Activated T-cell treated with anti-CD3 and anti-CD28 coated beads, Interleukin-2, amount 50 U/mL, for 24 hours (primary cell): ENCODE measurements around the gene SON.
"Not testable (repeated sequence)": the region's sequence is repeated elsewhere in the genome, so short reads cannot be mapped to it uniquely, and the experiment has no call there.

Source experiments
- DNase-seq: peaks from one replicate; pipeline ENCODE4 v3.0.0-alpha.2; 2020
- H3K27ac Mint-ChIP-seq: 2 replicates; pipeline ENCODE4 v1.8.0; 2020; ENCODE audit warnings: mild to moderate bottlenecking, mixed read lengths
- H3K27me3 Mint-ChIP-seq: 2 replicates; pipeline ENCODE4 v1.8.0; 2020; ENCODE audit warnings: mixed read lengths
- H3K36me3 Mint-ChIP-seq: 2 replicates; pipeline ENCODE4 v1.8.0; 2020; ENCODE audit warnings: low read depth, mixed read lengths
- H3K4me1 Mint-ChIP-seq: 2 replicates; pipeline ENCODE4 v1.8.0; 2020; ENCODE audit warnings: low read depth, mixed read lengths
- H3K4me3 Mint-ChIP-seq: 2 replicates; pipeline ENCODE4 v1.8.0; 2020; ENCODE audit warnings: mild to moderate bottlenecking, moderate library complexity, mixed read lengths
- H3K9me3 Mint-ChIP-seq: 2 replicates; pipeline ENCODE4 v1.8.0; 2020; ENCODE audit warnings: mixed read lengths

The SON gene

GRCh38 chr21:33578959-33579542 is 36.2 kb downstream of the SON start:
- H3K27me3 Mint-ChIP-seq: no peaks in the 10 kb centered on the region
- H3K27ac Mint-ChIP-seq: peak overlapping the region; percentile 82
- no peak for DNase-seq
- peaks cover 83% of the 10 kb centered on the region for H3K36me3 Mint-ChIP-seq
- no peaks in the 10 kb centered on the region for H3K9me3 Mint-ChIP-seq
- H3K4me3 Mint-ChIP-seq: no peak overlapping the region
- H3K4me1 Mint-ChIP-seq: peaks cover 16% of the 10 kb centered on the region

DNA sequence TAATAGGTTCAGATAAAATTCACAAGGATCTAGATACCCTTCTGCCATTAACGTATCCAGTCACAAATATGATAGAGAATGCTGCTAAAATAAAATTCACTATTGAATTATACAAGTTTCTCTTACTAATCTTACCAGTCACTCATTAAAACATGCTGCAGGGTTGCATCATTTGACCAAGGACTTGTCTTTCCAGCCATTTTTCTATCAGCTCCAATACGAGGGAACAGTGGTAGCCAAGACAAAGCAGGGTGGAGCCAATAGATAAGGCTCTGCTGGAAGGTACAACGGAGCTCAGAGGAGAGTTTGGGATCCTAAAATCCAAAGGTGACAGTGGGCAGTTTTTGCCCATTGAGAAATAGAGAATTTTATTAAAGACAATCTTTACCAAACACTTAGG is 41.6 kb downstream of the SON start:
- Mint-ChIP-seq H3K36me3 (peaks cover 72% of the 10 kb centered on the region), H3K9me3 (no peaks in the 10 kb centered on the region), H3K27me3 (no peaks in the 10 kb centered on the region), H3K4me3 (no peak overlapping the region), H3K27ac (no peak overlapping the region), H3K4me1 (peaks cover 25% of the 10 kb centered on the region)
- no peak for DNase-seq

- Mint-ChIP-seq H3K27me3 (no peaks in the 10 kb centered on the region), H3K4me3 (peak overlapping the region; percentile 92), H3K36me3 (peaks cover 54% of the 10 kb centered on the region), H3K4me1 (peaks cover 24% of the 10 kb centered on the region), H3K9me3 (no peaks in the 10 kb centered on the region), H3K27ac (peak overlapping the region; percentile 19)
- DNase-seq: no peak
Observed at GRCh38 chr21:33586927-33587326, 44.1 kb downstream of the SON start.

- H3K27me3 Mint-ChIP-seq: no peaks in the 10 kb centered on the region
- H3K9me3 Mint-ChIP-seq: no peaks in the 10 kb centered on the region
- H3K36me3 Mint-ChIP-seq: peaks cover 44% of the 10 kb centered on the region
- H3K4me1 Mint-ChIP-seq: peaks cover 24% of the 10 kb centered on the region
- peak overlapping the region; percentile 85 for H3K27ac Mint-ChIP-seq
- H3K4me3 Mint-ChIP-seq: peak overlapping the region; percentile 92
- no peak for DNase-seq
Observed at GRCh38 chr21:33587792-33588484, 45.1 kb downstream of the SON start.

DNA sequence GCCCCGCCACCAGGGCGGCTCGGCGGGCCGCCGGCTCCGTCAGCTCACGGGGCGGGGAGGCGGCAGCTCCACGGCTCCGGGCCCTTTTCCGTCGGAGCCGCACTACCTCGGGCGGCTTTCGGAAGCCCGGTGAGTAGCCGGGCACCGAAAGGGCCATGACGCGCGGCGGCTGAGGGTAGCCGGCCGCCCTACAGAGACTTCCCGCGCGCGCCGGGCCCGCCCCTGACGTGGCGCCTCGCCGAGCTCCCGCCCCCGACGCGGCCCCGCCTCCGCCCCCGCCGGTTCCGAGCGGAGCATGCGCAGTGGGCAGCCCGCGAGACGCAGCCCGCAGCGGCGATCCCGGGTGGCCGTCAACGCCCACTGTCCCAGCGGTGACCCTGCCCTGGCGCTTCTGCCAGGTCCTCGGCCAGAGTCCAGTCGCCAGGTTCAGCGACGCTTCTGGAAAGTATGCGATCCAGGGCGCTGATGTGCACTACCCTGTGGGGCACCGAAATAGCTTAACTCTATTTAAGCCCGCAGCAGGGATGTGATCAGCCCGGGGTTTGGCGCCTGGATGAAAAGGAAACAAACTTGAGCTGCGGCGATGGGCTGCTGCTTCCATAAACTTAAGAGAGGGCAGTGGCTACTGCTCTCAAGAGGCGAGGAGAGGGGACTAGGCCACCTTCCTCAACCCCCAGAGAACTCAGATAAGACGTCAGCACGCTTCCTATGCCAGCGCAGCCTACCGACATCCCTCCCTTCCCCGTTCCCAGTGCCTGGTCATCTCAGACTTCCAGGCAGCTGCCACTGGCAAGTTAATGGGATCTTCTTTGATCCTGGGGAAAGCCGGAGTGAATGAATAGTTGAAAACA is 45.9 kb downstream of the SON start, which contains the start of gene DONSON:
TSS of gene DONSON (minus strand) at position 200 of the 851 bp plus-strand sequence. CDS start at position 157, 43 bp downstream.
- H3K36me3 Mint-ChIP-seq: peaks cover 42% of the 10 kb centered on the region
- H3K9me3 Mint-ChIP-seq: no peaks in the 10 kb centered on the region
- peak; percentile 94 for DNase-seq
- no peaks in the 10 kb centered on the region for H3K27me3 Mint-ChIP-seq
- peak within 1 kb of the TSS; percentile 89 for H3K27ac Mint-ChIP-seq
- peaks cover 24% of the 10 kb centered on the region for H3K4me1 Mint-ChIP-seq
- H3K4me3 Mint-ChIP-seq: peak within 1 kb of the TSS; percentile 92

- Mint-ChIP-seq H3K27ac (no peak overlapping the region), H3K36me3 (peaks cover 59% of the 10 kb centered on the region), H3K4me1 (no peaks in the 10 kb centered on the region), H3K4me3 (no peak overlapping the region), H3K9me3 (no peaks in the 10 kb centered on the region), H3K27me3 (no peaks in the 10 kb centered on the region)
- no peak for DNase-seq
Observed at GRCh38 chr21:33598051-33598450, 55.2 kb downstream of the SON start.

DNA sequence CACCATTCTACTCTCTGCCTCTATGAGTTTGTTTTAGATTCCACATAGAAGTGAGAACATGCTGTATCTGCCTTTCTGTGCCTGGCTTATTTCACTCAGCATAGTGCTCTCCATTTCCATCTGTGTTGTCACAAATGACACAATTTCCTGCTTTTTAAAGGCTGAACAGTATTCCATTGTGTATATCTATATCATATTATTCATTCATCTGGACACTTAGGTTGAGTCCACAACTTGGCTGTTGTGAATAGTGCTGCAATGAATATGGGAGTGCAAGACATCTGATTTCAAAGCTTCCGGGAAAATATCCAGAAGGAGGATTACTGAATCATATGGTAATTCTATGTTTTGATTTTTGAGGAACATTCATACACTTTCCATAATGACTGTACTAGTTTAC is 65.7 kb downstream of the SON start:
- H3K36me3 Mint-ChIP-seq: peaks cover 37% of the 10 kb centered on the region
- DNase-seq: no peak
- no peaks in the 10 kb centered on the region for H3K27me3 Mint-ChIP-seq
- no peaks in the 10 kb centered on the region for H3K9me3 Mint-ChIP-seq
- H3K4me3 Mint-ChIP-seq: no peak overlapping the region
- H3K27ac Mint-ChIP-seq: peak overlapping the region; percentile 18
- peaks cover 3% of the 10 kb centered on the region for H3K4me1 Mint-ChIP-seq

DNA sequence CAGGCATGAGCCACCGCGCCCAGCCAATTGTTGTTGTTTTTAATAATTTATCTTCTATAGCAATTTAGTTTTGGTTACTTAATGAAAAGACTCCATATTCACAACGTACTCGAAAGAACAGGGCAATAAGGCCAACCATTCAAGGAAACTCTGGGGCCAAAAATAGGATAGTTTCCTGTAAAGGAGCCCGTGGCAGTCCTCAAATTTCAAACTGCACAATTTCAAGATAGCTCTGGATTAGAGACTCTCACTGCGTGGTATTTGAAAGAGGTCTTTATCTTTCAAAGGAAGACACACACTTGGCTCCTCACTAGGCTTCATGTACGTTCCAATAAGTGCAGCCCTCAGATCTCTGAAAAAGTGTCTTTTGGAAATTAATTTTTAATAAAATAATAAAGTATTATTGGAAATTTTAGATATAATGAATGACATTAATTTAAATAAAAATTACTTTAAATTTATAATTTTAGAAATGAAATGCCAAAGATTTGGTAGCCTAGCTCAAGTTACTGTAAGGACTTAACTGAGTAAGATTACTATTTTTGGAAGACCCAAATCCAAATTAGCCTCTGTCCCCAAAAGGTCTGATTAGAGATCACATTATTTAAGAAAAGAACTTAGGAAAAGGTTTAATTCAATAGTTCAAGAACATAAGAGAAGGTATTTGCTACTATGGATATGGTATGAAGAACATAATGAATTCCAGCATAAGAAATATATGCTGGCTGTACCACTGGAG is 68.3 kb downstream of the SON start:
- peaks cover 41% of the 10 kb centered on the region for H3K36me3 Mint-ChIP-seq
- H3K4me1 Mint-ChIP-seq: no peaks in the 10 kb centered on the region
- DNase-seq: no peak
- no peaks in the 10 kb centered on the region for H3K9me3 Mint-ChIP-seq
- H3K27me3 Mint-ChIP-seq: no peaks in the 10 kb centered on the region
- H3K4me3 Mint-ChIP-seq: no peak overlapping the region
- peak overlapping the region; percentile 34 for H3K27ac Mint-ChIP-seq

DNA sequence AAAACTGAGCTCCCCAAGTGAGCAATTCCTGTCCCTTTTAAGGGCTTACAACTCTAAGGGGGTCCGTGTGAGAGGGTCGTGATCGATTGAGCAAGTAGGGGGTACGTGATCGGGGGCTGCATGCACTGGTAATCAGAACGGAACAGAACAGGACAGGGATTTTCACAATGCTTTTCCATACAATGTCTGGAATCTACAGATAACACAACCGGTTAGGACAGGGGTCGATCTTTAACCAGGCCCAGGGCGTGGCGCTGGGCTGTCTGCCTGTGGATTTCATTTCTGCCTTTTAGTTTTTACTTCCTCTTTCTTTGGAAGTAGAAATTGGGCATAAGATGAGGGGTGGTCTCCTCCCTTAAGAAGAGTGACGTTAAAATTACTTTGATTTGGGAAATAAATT is 74.7 kb downstream of the SON start:
- H3K4me3 Mint-ChIP-seq, DNase-seq, H3K4me1 Mint-ChIP-seq, H3K27ac Mint-ChIP-seq, H3K9me3 Mint-ChIP-seq, H3K27me3 Mint-ChIP-seq: not testable (repeated sequence)
- H3K36me3 Mint-ChIP-seq: peaks cover 63% of the 10 kb centered on the region

GRCh38 chr21:33618407-33618806 is 75.6 kb downstream of the SON start:
- no peaks in the 10 kb centered on the region for H3K27me3 Mint-ChIP-seq
- H3K36me3 Mint-ChIP-seq: peaks cover 59% of the 10 kb centered on the region

DNA sequence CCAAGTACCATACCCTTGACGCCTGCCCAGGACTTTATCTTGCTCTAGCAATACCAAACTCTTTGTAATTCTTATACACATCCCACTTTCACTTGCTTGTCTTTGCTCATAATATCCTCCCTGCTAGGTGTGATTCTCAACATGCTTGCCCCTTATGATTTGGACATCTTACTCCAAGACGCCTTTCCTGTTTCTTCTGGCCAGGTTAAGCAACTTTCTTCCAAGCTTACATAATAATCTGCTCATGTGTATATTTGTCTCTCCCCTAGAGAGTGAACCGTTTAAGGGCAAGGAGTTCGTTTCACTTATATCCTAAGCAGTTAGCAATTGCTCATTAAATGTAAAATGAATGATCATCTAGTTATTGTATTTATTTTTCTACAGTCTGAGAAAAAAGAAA is 76.9 kb downstream of the SON start:
- Mint-ChIP-seq H3K4me1 (no peaks in the 10 kb centered on the region), H3K9me3 (no peaks in the 10 kb centered on the region), H3K27me3 (no peaks in the 10 kb centered on the region), H3K4me3 (no peak overlapping the region), H3K36me3 (peaks cover 63% of the 10 kb centered on the region), H3K27ac (no peak overlapping the region)
- no peak for DNase-seq

More at GRCh38 chr21:33618407-33618806, 75.6 kb downstream of the SON start:
- H3K4me1 Mint-ChIP-seq: no peaks in the 10 kb centered on the region
- no peak overlapping the region for H3K27ac Mint-ChIP-seq
- DNase-seq: no peak
- no peaks in the 10 kb centered on the region for H3K9me3 Mint-ChIP-seq
- H3K4me3 Mint-ChIP-seq: no peak overlapping the region

DNA sequence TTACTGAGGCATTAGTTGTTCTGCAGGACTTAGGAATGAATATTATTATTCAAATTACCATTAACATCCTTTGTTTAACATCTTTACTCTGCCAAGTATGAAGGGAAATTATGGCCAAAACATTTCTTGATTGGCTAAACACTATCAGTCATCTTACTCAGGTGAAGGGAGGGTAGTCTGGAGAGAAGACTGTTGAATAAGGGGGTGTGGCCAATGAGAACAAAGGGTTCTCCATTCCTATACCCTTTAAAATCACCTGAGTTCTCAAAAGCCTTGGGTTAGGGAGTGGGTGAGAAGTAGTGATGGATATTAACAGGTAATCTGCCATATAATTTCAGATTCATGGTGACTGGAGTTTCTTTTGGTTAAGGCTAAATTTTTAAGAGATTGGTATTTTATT is 79.4 kb downstream of the SON start:
- H3K36me3 Mint-ChIP-seq: peaks cover 51% of the 10 kb centered on the region
- H3K4me1 Mint-ChIP-seq: no peaks in the 10 kb centered on the region
- H3K9me3 Mint-ChIP-seq: no peaks in the 10 kb centered on the region
- DNase-seq: no peak
- no peak overlapping the region for H3K4me3 Mint-ChIP-seq
- no peaks in the 10 kb centered on the region for H3K27me3 Mint-ChIP-seq
- H3K27ac Mint-ChIP-seq: no peak overlapping the region

DNA sequence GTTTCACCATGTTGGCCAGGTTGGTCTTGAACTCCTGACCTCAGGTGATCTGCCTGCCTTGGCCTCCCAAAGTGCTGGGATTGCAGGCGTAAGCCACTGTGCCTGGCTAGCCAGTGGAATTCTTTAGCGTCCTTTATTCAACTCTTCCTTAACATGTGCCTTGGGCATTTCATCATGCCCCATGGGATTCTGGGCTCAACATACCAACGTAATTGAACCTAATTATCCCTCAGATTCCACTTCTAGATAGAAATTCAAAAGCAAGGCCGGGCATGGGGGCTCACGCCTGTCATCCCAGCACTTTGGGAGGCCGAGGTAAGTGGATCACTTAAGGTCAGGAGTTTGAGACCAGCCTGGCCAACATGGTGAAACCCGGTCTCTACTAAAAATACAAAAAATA is 83.3 kb downstream of the SON start:
- DNase-seq, H3K9me3 Mint-ChIP-seq, H3K4me3 Mint-ChIP-seq, H3K27ac Mint-ChIP-seq, H3K27me3 Mint-ChIP-seq, H3K4me1 Mint-ChIP-seq: not testable (repeated sequence)
- H3K36me3 Mint-ChIP-seq: peaks cover 46% of the 10 kb centered on the region
